A549 (cell line): ENCODE results near the gene TICAM1.

Experiments
- CTCF ChIP-seq: fragments of >200 bp; sonication (Bioruptor Twin); formaldehyde crosslinking; IDR thresholded peaks from 3 replicates; pipeline ENCODE4 v1.5.1; 2016
- POLR2A ChIP-seq: IDR thresholded peaks from 2 replicates; pipeline ENCODE4 v1.6.1; 2012; ENCODE audit warnings: mild to moderate bottlenecking, low read length
- RAD21 ChIP-seq, 2 experiments: fragments of >200 bp in 1 of 2; sonication (Bioruptor Twin) in 1 of 2; formaldehyde crosslinking in 1 of 2; IDR thresholded peaks in 1 of 2; conservative IDR thresholded peaks in 1 of 2; 2 replicates in 1 of 2; 3 replicates in 1 of 2; pipeline ENCODE4 v1.6.1; 2012 to 2018; ENCODE audit warnings: inconsistent platforms in 1 of 2
- REST ChIP-seq: fragments of 200-600 bp; sonication (generic); IDR thresholded peaks from 2 replicates; pipeline ENCODE4 v1.6.1; 2016; ENCODE audit warnings: antibody characterized with exemption, mild to moderate bottlenecking, moderate library complexity

GRCh38 chr19:4871711-4872110 is 40.2 kb upstream of the TICAM1 start:
- TF ChIP-seq REST (no peak), POLR2A (no peak), CTCF (no peak), RAD21 (conservative IDR thresholded peaks at IDR 0.05 in 1 of 2, IDR thresholded peaks at IDR 0.05 in 1 of 2) (no peak)
